Nephron progenitor cell (in vitro differentiated cells): ENCODE data around the gene PBLD.
A peak's percentile ranks its signal among the peaks of the same experiment; 100 is the strongest.

Source experiments
- DNase-seq: peaks from one replicate; pipeline ENCODE4 v3.0.0; 2021
- H3K27ac Mint-ChIP-seq: 2 replicates; pipeline ENCODE4 v1.8.0; 2021; ENCODE audit warnings: mild to moderate bottlenecking, moderate library complexity, mixed read lengths
- H3K27me3 Mint-ChIP-seq: 2 replicates; pipeline ENCODE4 v1.8.0; 2021; ENCODE audit warnings: mild to moderate bottlenecking, low read depth, mixed read lengths; ENCODE audit not compliant: poor library complexity
- H3K36me3 Mint-ChIP-seq: 2 replicates; pipeline ENCODE4 v1.8.0; 2021; ENCODE audit warnings: low read depth, mixed read lengths
- H3K4me1 Mint-ChIP-seq: 2 replicates; pipeline ENCODE4 v1.8.0; 2021; ENCODE audit warnings: mixed read lengths
- H3K4me3 Mint-ChIP-seq: 2 replicates; pipeline ENCODE4 v1.8.0; 2021; ENCODE audit warnings: mild to moderate bottlenecking, moderate library complexity, mixed read lengths
- H3K9me3 Mint-ChIP-seq: 2 replicates; pipeline ENCODE4 v1.8.0; 2021; ENCODE audit warnings: mild to moderate bottlenecking, moderate library complexity, mixed read lengths
- TF ChIP-seq, protein P1 (sequence below): fragments of 200-600 bp; sonication (generic); IDR thresholded peaks from 2 replicates; pipeline ENCODE4 v1.5.0; 2021; ENCODE audit warnings: antibody characterized with exemption

PBLD gene

GRCh38 chr10:68272833-68273232, 59.9 kb downstream of the PBLD start:
- no peak for DNase-seq
- peaks cover 11% of the 10 kb centered on the region for H3K4me1 Mint-ChIP-seq
- H3K9me3 Mint-ChIP-seq: peaks cover 22% of the 10 kb centered on the region
- H3K27ac Mint-ChIP-seq: no peak overlapping the region
- TF ChIP-seq, protein P1, sequence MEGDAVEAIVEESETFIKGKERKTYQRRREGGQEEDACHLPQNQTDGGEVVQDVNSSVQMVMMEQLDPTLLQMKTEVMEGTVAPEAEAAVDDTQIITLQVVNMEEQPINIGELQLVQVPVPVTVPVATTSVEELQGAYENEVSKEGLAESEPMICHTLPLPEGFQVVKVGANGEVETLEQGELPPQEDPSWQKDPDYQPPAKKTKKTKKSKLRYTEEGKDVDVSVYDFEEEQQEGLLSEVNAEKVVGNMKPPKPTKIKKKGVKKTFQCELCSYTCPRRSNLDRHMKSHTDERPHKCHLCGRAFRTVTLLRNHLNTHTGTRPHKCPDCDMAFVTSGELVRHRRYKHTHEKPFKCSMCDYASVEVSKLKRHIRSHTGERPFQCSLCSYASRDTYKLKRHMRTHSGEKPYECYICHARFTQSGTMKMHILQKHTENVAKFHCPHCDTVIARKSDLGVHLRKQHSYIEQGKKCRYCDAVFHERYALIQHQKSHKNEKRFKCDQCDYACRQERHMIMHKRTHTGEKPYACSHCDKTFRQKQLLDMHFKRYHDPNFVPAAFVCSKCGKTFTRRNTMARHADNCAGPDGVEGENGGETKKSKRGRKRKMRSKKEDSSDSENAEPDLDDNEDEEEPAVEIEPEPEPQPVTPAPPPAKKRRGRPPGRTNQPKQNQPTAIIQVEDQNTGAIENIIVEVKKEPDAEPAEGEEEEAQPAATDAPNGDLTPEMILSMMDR: no peak
- H3K36me3 Mint-ChIP-seq: peaks cover 8% of the 10 kb centered on the region
- H3K4me3 Mint-ChIP-seq: no peak overlapping the region
- H3K27me3 Mint-ChIP-seq: no peaks in the 10 kb centered on the region

- H3K27me3 Mint-ChIP-seq: peaks cover 4% of the 10 kb centered on the region
- no peak overlapping the region for H3K4me3 Mint-ChIP-seq
- peak overlapping the region; percentile 4 for H3K27ac Mint-ChIP-seq
- H3K4me1 Mint-ChIP-seq: peaks cover 11% of the 10 kb centered on the region
- peaks cover 10% of the 10 kb centered on the region for H3K9me3 Mint-ChIP-seq
- TF ChIP-seq, protein P1: no peak
- no peak for DNase-seq
- H3K36me3 Mint-ChIP-seq: no peaks in the 10 kb centered on the region
Measured at GRCh38 chr10:68271196-68271882, 61.4 kb downstream of the PBLD start.

DNA sequence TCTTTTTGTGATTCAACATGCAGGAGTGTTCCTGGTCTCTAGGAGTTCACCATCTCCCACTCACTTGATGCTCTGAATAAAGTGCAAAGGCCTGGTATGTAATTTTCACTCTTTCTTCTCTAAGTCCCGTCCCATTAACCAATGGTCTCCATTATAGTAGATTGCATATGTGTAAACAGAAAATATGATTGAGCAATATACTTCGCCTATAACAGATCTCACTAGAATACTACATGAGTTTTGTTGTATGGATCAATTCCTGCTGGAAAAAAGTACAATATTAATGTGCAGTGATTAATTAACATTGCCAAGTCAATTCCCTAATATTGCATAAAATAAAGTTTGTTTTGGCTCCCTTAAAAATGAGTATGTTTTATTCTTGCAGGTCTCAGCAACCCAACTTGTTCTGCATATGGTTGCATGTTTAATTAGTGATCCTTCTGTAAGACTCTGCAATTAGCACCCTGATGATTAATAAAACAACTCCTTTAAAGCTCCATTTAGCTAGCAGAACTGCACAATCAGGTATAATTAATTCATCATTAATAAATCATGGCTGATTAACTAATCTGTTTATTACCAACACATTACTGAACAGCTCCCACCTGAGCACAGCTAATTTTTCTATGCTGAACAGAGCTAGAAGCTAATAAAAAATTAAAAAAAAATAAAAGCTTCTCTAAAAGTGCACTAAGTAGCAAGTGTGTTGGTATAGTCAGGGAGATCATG, 63.0 kb downstream of the PBLD start:
- TF ChIP-seq, protein P1: no peak
- no peaks in the 10 kb centered on the region for H3K36me3 Mint-ChIP-seq
- peaks cover 17% of the 10 kb centered on the region for H3K9me3 Mint-ChIP-seq
- H3K4me3 Mint-ChIP-seq: no peak overlapping the region
- no peak for DNase-seq
- H3K27ac Mint-ChIP-seq: no peak overlapping the region
- H3K4me1 Mint-ChIP-seq: peaks cover 11% of the 10 kb centered on the region
- peaks cover 8% of the 10 kb centered on the region for H3K27me3 Mint-ChIP-seq

- Mint-ChIP-seq H3K4me1 (peaks cover 9% of the 10 kb centered on the region), H3K9me3 (peaks cover 25% of the 10 kb centered on the region), H3K36me3 (no peaks in the 10 kb centered on the region), H3K27me3 (peaks cover 25% of the 10 kb centered on the region), H3K27ac (peak overlapping the region; percentile 24), H3K4me3 (no peak overlapping the region)
- DNase-seq: no peak
- TF ChIP-seq, protein P1: no peak
Measured at GRCh38 chr10:68261132-68261856, 71.4 kb downstream of the PBLD start.

- Mint-ChIP-seq H3K4me3 (no peak overlapping the region), H3K4me1 (peaks cover 37% of the 10 kb centered on the region), H3K27ac (no peak overlapping the region), H3K36me3 (no peaks in the 10 kb centered on the region), H3K9me3 (no peaks in the 10 kb centered on the region), H3K27me3 (peaks cover 46% of the 10 kb centered on the region)
- DNase-seq: no peak
- TF ChIP-seq, protein P1: no peak
Measured at GRCh38 chr10:68253346-68253745, 79.4 kb downstream of the PBLD start.
